Measurements from ENCODE around the gene PTRH1.

Gene PTRH1

GRCh38 chr9:127716412-127716811 is 949 bp upstream of the PTRH1 start:
- DNase-seq: no peak

GRCh38 chr9:127714951-127715469 is 453 bp downstream of the PTRH1 start:
- no peak for DNase-seq

- no peak for DNase-seq
These were observed 1.3 kb downstream of the PTRH1 start for GRCh38 chr9:127714020-127714750.

- DNase-seq: no peak
These were observed 2.6 kb downstream of the PTRH1 start for GRCh38 chr9:127712867-127713266.

- no peak for DNase-seq
These were observed 3.1 kb downstream of the PTRH1 start for GRCh38 chr9:127712371-127712770.

- DNase-seq: peak; percentile 71 to 88
These were observed 3.6 kb downstream of the PTRH1 start for GRCh38 chr9:127711831-127712274.

GRCh38 chr9:127711226-127711701 is 4.2 kb downstream of the PTRH1 start:
- no peak for DNase-seq

GRCh38 chr9:127710204-127710783 is 5.2 kb downstream of the PTRH1 start:
- no peak for DNase-seq

- no peak for DNase-seq
These were observed 6.4 kb downstream of the PTRH1 start for GRCh38 chr9:127708952-127709587.

- DNase-seq: no peak
These were observed 7.7 kb downstream of the PTRH1 start for GRCh38 chr9:127707766-127708165.

- DNase-seq: peak; percentile 14 to 46
These were observed 8.6 kb downstream of the PTRH1 start, which contains the start of gene CFAP157 for GRCh38 chr9:127706836-127707241. TSS of gene CFAP157 (plus strand) at chr9:127706988. CDS start at chr9:127707032, 44 bp downstream.

GRCh38 chr9:127705577-127706379 is 9.7 kb downstream of the PTRH1 start:
- DNase-seq: no peak

- DNase-seq: no peak
These were observed 12.0 kb downstream of the PTRH1 start for GRCh38 chr9:127703289-127703946.

GRCh38 chr9:127700594-127701255 is 14.7 kb downstream of the PTRH1 start:
- no peak for DNase-seq

- no peak for DNase-seq
These were observed 15.3 kb downstream of the PTRH1 start for GRCh38 chr9:127700140-127700539.

- no peak for DNase-seq
These were observed 16.3 kb downstream of the PTRH1 start for GRCh38 chr9:127698985-127699670.

GRCh38 chr9:127698386-127698785 is 17.1 kb downstream of the PTRH1 start:
- no peak for DNase-seq

GRCh38 chr9:127697575-127697974 is 17.9 kb downstream of the PTRH1 start:
- no peak for DNase-seq

- no peak for DNase-seq
These were observed 20.4 kb downstream of the PTRH1 start for GRCh38 chr9:127694890-127695720.

- DNase-seq: no peak
These were observed 21.8 kb downstream of the PTRH1 start for GRCh38 chr9:127693697-127694096.

All from NCI-H2081 (cell line).